Lower lobe of right lung (tissue), 2 donors: Measurements from ENCODE around the gene RASGRF2. TPM values are rescaled to one million over a fixed set of nuclear protein-coding genes. Genes with fewer than 3 reads are reported as not detected.

Experiments
- ATAC-seq, 2 donors: fragments of 200-7000 bp; cut with Tn5 transposase; one replicate each; pipeline ENCODE4 v1.9.1; 2020 to 2022; ENCODE audit warnings: mild to moderate bottlenecking in 2 of 2, moderate library complexity in 2 of 2
- DNase-seq: peaks from one replicate; pipeline ENCODE4 v3.0.0-alpha.2; 2020
- H3K27ac ChIP-seq: fragments of 200-600 bp; one replicate; pipeline ENCODE4 v1.8.0; 2022
- H3K27me3 ChIP-seq: fragments of 200-600 bp; one replicate; pipeline ENCODE4 v1.8.0; 2022; ENCODE audit warnings: low read depth
- H3K36me3 ChIP-seq: fragments of 200-600 bp; one replicate; pipeline ENCODE4 v1.8.0; 2022; ENCODE audit warnings: mild to moderate bottlenecking
- H3K4me1 ChIP-seq: fragments of 200-600 bp; one replicate; pipeline ENCODE4 v1.8.0; 2022
- H3K4me3 ChIP-seq: fragments of 200-600 bp; one replicate; pipeline ENCODE4 v1.8.0; 2022; ENCODE audit warnings: mild to moderate bottlenecking
- H3K9me3 ChIP-seq: fragments of 200-600 bp; one replicate; pipeline ENCODE4 v1.8.0; 2022
- CTCF ChIP-seq: fragments of 200-600 bp; IDR thresholded peaks from one replicate; pipeline ENCODE4 v1.8.0; 2022; ENCODE audit warnings: antibody characterized with exemption, mild to moderate bottlenecking
- intact Hi-C: fragments of 100-400 bp; cut with DNase I; formaldehyde crosslinking; loops from one replicate; pipeline ENCODE4 v1.11.0; 2022
- total RNA-seq: library from RNA; stranded (reverse); fragmentation: NEBNext Ultra II Directional; extraction: Animal tissue kit (Norgen Biotek cat#: 25700); gene quantifications from one replicate; pipeline ENCODE4 v1.2.1, GENCODE V29; 2021
- donor health status: DM: no; HTN: yes; CAD: no; lungs with severe emphysema.

The RASGRF2 gene
- total RNA-seq, 1 donor from 2014 or later = 6.7 TPM

DNA sequence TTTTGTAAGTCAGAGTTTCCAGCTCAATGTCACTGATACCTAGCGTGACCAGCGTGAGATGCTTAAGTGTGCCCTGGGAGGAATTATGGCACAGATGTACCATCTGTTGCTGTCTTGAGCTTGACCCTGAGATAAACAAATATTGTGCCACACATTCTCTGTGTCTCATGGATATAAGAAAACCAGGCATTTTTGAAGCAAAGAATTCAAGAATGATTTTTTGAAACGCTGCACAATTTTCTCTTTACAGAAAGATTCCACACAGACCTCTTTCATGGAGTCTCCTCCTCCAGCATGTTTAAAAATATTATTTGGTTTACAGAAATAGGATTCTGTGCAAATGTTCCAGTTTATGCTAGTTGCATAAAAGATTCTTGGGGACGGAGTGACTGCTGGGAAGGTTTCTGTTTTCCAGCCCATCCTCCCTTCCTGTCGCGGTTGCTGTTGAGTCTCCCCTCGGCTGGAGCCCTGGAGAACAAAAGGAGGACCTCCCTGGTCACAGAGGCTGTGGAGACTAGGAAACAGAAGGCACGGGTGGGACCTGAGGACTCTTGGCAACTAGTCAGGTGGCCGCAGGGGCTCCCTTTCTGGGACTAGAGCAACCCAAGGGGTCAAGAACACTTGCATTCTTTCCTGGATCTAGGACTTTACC lies 120.8 kb downstream of the RASGRF2 start:
- DNase-seq (no peak), ATAC-seq (no peak)
- intact Hi-C loops = no loop called here
- Histone ChIP-seq H3K4me3 (no peak overlapping the region), H3K27me3 (no peaks in the 10 kb centered on the region), H3K36me3 (no peaks in the 10 kb centered on the region), H3K27ac (no peak overlapping the region), H3K9me3 (peaks cover 4% of the 10 kb centered on the region), H3K4me1 (no peaks in the 10 kb centered on the region)
- TF ChIP-seq CTCF = no peak

DNA sequence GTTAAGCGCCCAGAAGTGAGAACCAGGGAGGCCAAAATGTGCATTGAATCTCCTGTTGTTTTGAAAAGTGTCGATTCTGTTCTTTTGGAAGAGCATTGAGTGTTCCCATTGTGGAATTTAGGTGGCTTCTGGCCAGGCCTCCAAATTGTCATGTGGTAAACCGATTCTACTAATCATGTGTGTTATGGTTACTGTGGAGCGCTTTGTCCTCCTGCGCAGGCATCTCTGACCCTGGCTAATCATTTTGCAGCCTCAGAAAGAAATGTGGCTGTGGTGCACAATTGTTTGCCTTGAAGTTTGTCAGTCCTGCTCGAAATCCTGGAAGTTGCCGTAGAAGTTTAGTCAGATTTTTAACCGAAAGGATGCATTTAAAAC lies 121.3 kb downstream of the RASGRF2 start:
- Histone ChIP-seq H3K4me1 (no peaks in the 10 kb centered on the region), H3K27ac (no peak overlapping the region), H3K36me3 (no peaks in the 10 kb centered on the region), H3K27me3 (no peaks in the 10 kb centered on the region), H3K4me3 (no peak overlapping the region), H3K9me3 (peaks cover 4% of the 10 kb centered on the region)
- intact Hi-C loops = no loop called here
- TF ChIP-seq CTCF = no peak
- ATAC-seq = no peak
- no peak for DNase-seq

DNA sequence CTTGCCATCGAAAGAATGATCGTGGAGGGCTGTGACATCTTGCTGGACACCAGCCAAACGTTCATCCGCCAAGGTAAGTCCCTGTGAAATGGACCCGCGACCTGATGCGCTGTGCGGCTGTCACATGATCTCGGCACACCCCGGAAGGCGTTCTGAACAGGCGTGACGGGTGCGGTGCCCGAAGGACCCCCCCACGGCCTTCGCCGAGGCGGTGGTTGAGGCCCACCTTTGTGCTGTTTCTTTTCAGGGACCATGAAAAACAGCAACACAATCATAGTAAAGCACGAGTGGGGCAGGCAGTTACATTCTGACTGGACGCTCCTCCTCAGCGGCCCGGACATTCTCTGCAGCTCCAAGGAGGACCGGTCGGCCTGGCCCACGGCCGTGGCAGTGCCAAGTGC lies 126.7 kb downstream of the RASGRF2 start:
- no peaks in the 10 kb centered on the region for H3K4me1 ChIP-seq
- H3K27ac ChIP-seq = no peak overlapping the region
- H3K27me3 ChIP-seq = no peaks in the 10 kb centered on the region
- H3K4me3 ChIP-seq = no peak overlapping the region
- peaks cover 11% of the 10 kb centered on the region for H3K36me3 ChIP-seq
- intact Hi-C loops = no loop called here
- no peak for TF ChIP-seq CTCF
- no peaks in the 10 kb centered on the region for H3K9me3 ChIP-seq
- DNase-seq (no peak), ATAC-seq (no peak)

- no peak overlapping the region for H3K4me3 ChIP-seq
- no peaks in the 10 kb centered on the region for H3K27me3 ChIP-seq
- H3K27ac ChIP-seq = no peak overlapping the region
- TF ChIP-seq CTCF = no peak
- no peak for DNase-seq
- H3K9me3 ChIP-seq = no peaks in the 10 kb centered on the region
- intact Hi-C loops = no loop called here
- no peak for ATAC-seq
- H3K4me1 ChIP-seq = no peaks in the 10 kb centered on the region
- peaks cover 11% of the 10 kb centered on the region for H3K36me3 ChIP-seq
These were observed 131.0 kb downstream of the RASGRF2 start for GRCh38 chr5:81091199-81091598.

DNA sequence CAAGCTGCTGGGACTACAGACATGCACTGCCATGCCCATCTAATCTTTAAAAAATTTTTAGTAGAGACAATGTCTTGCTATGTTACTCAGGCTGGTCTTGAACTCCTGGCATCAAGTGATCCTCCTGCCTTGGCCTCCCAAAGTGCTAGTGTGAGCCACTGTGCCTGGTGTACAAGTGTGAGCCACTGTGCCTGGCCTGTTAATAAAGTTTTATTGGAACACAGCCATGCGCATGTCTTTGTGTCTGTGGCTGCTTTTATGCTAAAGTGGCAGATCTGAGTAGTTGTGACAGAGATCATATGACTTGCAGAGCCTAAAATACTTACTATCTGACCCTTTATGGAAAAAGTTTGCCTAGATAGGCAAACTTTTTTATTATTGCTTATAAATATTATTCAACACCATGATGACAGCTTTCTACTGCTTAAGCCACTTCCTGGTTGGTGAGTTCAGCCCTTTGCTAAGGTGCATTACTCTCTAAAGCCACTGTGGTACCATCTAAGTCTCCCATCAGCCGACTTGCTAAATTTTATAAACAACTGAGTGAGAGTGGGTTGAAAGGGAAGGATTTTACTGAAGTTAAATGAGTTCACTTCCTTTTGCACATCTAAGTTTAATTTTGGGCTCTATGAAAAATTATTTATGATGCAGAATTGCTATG lies 133.5 kb downstream of the RASGRF2 start:
- no peak for DNase-seq
- no peaks in the 10 kb centered on the region for H3K27me3 ChIP-seq
- H3K4me3 ChIP-seq = no peak overlapping the region
- intact Hi-C loops = no loop called here
- H3K4me1 ChIP-seq = no peaks in the 10 kb centered on the region
- H3K27ac ChIP-seq = no peak overlapping the region
- H3K9me3 ChIP-seq = no peaks in the 10 kb centered on the region
- no peaks in the 10 kb centered on the region for H3K36me3 ChIP-seq
- ATAC-seq = no peak
- TF ChIP-seq CTCF = no peak
